NOMO-1 treated with DMSO at 0.1 percent for 48 hours (cell line): ENCODE measurements around the gene AVPI1.
"Not testable (repeated sequence)": the region's sequence is repeated elsewhere in the genome, so short reads cannot be mapped to it uniquely, and the experiment has no call there.

Experiments
- DNase-seq: peaks from one replicate; lab custom pipeline; 2025; ENCODE audit not compliant: unreplicated experiment; lab: John Stamatoyannopoulos, UW

Gene AVPI1

DNA sequence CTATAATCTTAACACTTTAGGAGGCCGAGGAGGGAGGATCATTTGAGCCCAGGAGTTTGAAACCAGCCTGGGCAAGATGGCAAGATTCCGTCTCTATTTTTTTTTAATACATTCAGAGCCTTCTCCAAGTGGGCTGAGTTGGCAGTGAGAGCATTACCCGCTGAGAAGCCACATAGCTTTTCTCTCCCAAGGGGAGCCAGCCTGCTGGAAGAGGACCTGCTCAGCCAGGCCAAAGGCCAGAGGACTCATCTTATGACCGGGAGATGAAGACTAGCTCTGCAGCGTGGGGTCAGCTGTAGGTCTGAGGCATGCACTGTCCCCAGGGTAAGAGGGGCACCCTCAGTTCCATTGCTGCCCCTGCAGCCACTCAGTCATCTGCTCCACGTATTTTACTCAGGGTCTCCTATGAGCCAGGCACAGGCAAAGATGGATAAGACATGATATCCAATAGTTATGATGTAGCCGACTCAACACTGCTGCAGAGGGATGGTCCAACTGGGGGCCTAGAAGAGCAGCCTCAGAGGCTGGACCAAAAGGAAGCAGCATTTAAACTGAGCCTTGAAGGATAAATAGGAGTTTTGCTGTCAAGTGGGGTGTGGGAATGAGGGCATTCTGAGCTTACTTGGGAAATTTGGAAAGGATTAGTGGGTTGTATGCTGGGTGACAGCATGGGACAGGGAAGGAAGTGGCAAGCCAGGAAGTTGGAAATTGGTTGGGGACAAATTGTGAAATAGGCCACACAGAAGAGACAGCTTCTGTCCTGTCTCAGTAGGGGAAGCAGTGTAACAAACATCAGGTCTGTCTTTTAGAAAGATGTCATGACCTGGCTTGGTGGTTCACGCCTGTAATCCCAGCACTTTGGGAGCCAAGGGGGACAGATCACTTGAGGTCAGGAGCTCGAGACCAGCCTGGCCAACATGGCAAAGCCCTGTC is 24.9 kb upstream of the AVPI1 start:
- no peak for DNase-seq

DNA sequence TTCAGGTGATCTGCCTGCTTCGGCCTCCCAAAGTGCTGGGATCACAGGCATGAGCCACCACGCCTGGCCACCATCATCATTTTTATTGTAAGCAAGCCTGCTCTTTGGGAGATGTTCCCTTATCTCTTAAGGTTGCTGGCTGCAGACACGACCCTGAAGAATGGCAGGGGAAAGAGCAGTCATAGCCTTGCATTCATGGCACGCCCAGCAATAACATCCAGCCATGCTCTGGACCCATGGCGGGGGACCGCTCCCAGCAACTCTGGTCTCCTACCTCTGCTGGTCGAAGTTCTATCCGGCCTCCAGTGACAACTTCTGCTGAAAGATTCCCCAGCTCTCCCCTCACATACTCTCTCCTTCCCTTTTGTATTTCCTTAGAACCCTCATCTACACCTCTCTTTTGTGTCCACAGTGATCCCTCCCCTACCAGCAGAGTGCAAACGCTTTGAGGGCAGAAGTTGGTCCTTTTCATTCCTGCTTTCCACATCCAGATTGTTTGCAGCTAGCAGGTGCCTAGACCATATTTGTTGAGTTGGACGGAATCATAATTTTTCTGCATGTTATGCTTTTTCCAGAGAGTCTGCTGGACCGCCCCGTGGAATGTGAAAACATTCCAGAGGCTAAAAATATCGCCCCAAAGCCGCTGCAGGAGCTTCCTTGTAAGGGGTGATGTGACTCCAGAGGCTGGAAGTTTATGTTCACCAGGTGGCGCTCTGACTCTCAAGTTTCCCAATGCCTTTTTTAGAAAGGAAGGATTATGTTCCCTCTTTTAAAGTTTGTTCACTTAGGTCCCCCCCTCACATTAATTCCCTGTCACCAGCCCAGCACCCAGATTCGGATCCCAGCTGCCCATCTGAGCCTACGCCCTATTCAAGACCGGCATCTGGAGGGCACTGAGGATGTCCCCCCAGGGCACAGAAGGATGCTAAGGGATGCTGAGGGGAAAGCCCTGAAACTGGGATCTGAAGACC is 22.2 kb upstream of the AVPI1 start:
- DNase-seq: peak; percentile 27

DNA sequence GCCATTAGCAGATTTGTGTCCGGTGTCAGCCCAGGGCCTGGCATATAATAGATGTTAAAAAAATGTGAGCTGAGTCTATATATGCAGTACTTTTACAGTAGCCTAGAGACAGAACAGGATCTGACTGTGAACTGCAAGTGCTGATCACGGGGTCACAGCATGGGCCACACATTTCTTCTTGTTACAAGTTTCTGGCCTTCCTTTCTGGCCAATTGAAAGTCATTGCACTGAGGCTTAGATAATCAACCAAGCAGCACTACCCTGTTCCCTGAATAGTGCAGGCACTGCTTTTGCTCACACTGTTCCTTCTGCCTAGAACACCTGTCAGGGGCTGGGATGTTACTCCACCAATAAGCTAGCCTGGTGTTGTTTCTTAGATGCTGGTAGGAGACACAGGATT is 21.1 kb upstream of the AVPI1 start:
- no peak for DNase-seq

DNA sequence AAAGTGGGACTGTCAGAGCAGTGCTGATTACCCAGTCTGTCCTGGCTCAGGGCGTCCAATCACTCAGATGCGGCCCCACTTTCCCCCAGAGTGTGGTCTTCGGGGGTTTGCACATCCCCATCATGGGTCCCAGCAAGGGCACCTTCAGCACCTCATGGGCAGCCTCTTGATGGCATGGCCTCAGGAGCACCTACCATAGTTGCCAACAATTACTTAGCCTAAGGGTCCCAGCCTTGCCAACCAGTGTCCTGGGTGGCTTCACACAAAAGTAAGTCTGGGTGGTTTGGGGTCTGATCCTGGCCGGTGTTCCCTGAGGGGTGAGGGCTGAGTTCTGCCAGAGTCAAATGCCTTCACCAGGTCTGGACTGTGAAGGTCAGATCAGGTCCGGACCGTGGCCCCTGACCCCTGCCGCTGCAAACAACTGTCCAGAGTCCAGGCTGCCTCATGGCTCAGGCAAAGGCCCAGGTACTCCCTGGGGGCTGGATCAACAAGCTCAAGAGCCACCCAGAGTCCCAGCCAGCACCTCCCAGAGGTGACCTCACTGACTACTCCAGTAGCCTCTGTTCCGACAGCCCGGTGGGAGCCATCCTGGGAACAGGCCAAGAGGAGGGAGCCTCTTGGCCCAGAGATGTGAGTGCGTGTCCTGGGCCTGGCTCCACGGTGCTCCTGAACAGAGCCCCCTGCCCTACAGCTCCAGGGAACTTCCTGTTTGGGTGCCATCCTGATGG is 20.3 kb upstream of the AVPI1 start:
- no peak for DNase-seq

DNA sequence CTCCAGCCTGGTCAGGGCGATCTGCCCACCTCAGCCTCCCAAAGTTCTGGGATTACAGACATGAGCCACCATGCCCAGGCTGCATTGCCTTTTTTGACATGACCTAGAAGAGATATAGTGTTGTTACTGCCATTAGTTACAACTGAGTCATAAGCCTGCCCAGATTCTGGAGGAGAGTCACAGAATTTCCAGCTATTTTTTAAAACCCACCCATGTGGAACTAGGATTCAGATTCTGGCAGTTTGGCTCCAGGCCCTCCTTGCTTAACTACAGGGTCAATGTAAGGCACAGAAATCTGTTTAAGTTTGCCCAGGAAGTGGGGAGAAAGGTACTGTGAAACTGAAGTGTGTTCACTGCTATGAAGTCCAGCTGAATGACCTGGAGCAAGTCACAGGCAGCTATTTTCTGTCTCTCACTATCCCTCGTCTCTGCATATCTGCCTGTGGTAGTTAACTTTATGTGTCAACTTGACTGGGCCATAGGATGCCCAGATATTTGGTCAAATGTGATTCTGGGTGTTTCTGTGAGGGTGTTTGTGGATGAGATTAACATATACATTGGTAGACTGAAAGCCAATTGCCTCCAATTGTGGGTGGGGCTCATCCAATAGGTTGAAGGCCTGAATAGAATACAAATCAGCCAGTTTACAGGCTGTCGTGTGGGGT is 18.1 kb upstream of the AVPI1 start:
- no peak for DNase-seq

DNA sequence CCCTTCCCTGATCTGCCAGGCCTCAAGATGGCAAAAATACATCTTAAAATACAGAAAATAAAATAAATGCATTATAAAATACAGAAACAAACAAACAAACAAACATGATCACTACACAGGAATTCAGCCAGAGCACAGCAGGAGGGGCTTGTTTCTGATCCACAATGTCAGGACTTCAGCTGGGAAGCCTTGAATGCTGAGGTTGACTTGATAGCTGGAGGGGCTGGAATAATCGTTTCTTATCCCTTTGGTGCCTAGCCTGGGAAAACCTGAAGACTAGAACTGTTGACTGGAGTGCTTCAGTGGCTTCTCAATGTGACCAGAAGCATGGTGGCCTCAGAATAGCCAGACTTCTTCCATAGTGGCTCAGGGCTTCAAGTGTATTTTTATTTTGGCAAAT is 17.3 kb upstream of the AVPI1 start:
- DNase-seq: no peak

DNA sequence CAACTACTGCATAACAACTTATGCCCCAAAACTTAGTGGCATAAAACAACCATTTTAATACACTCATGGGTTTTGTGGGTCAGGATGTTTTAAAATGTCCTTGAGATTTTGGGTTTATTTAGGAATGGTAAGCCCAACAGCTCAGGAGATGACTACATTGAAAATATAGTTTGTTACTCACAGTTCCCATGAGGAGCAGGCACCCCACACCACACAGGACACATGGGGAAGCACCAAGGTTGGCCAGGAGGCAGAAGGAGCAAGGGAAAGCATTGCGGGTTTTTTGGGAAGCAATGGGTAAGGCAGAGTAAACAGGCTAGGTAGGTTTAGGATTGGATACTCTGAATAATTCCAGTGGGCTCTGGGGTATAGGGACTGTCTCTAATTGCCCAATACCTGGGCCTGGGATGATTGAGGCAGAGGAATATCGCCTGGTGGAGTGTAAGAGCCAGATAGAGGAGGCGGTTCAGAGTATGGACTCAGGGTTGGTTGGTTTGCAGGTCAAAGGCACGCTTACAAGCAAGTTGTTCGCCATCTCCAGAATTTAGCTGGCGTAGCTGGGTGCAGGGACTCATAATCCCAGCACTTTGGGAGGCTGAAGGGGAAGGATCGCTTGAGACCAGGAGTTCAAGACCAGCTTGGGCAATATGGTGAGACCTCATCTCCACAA is 16.5 kb upstream of the AVPI1 start:
- DNase-seq: no peak

DNA sequence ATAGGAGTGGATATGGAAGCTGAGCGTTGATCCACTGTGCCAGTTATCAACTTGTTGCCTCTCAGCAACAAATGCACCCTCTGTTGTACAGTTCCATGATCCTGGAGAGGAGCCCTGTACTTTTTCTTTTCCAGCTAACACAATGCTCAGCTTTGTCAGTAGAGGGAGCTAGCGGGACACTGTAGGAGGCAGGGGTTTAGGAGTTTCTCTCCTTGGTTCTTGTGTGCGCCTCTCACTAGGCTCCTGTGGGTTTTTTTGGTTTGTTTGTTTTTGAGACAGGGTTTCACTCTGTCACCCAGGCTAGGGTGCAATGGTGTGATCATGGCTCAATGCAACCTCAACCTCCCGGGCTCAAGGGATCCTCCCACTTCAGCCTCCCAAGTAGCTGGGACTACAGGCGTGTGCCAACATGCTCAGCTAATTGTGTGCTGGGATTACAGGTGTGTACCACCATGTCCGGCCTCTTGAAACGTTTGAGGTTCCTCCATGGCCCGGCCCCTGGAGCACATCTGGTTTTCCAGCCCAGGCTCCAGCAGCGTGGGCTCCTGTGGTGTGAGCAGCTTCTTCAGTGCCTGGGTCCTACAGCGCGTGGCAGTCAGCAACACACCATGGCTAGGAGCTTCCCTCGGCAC is 14.5 kb upstream of the AVPI1 start:
- peak; percentile 78 for DNase-seq

DNA sequence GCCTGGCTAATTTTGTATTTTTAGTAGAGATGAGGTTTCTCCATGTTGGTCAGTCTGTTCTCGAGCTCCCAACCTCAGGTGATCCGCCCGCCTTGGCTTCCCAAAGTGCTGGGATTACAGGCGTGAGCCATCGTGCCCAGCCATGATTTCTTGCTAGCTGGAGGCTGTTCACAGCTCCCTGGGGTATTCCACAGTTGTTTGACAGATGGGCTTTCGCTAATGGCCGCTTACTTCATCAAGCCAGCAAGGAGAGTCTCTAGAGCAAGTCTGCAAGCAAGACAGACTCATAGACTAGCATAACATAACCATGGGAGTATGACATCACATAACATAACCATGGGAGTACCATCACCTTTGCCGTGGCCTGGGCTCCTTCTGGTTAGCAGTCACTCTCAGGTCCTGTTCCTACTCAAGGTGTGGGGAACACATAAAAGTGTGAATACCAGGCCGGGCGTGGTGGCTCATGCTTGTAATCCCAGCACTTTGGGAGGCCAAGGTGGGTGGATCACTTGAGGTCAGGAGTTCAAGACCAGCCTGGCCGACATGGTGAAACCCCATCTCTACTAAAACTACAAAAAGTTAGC is 11.1 kb upstream of the AVPI1 start:
- not testable (repeated sequence) for DNase-seq

DNA sequence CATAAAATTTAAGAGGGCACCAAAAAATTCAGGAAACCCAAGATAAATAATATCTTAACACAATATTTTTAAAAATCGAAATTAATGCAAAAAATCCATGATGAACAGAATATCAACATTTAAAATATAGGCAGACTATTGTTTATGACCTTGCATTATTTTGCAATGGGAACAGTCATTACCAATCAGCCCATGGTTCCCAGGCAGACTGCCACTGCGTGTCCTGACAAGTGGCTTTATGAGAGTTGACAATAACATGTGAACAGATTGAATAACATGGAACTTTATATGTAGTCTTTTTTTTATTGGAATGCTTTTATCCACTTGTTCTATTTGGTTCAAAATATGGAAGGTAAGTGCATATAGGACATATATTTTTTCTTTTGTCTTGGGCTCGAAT is 3.1 kb upstream of the AVPI1 start:
- no peak for DNase-seq

DNA sequence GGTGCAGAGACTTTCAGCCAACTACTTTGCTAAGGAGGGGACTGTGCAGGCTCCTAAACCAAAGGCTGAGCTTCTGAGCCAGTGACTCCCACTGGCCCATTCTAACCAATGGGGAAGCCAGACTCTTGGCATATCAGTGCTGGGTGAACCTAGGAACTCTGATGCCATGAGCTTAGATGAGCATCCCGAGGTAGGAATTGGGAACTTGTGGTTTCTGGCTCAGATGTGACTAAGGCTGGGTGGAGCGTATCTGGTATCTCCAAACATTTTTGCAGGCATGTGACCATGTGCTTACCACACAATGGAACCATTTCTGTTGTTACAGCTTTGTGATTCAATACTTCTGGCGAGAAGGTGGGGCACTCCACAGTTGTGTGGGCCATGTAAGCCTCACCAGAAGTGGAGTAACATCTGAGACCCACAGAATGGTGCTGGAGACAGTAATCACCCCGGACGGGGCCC is 2.5 kb upstream of the AVPI1 start:
- peak; percentile 4 for DNase-seq

DNA sequence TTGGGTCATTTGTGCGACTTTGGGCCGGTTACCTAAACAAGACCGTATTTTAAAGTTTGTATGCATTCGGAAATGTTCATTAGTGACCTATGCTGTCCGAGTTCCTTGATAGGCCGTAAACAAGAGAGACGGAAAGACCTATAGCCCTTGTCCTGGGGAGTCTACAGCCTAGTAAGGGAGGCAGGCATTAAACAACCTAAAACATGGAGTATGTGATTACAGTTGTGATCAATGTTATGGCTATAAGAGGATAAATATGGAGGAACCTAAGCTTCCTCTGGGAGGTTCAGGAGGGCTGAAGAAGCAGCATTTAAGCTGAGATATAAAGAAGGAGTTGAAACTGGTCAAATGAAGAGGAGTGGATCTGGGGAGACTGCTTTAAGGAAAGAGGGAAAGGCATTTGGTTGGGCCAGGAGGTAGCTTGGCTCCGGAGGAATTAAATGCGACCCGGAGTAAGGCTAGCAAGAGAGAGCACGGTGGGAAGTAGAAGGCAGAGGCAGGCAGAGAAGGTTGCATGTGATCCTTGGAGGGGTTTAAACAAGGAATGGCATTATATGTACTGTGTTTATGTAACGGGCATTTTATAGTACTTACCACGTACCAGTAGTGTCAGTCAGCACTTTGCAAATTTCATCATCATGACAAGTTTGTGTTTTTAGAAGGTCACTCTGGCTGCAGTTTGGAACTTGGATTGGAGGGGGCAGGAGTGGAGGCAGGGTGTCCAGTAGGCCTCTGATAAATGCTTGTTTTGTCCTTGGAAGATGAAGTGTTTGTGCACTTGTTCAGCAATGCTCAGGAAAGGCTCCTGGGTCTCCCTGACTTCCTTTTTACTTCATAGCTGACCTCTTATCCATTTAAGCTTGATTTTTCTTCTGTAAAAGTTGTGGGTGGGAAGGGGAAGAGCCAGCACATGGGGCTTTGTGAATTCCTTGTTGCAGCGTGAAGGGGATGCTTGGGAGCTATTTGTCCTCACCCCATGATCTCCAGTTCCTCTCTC is 1.0 kb upstream of the AVPI1 start:
- DNase-seq: peak; percentile 10

DNA sequence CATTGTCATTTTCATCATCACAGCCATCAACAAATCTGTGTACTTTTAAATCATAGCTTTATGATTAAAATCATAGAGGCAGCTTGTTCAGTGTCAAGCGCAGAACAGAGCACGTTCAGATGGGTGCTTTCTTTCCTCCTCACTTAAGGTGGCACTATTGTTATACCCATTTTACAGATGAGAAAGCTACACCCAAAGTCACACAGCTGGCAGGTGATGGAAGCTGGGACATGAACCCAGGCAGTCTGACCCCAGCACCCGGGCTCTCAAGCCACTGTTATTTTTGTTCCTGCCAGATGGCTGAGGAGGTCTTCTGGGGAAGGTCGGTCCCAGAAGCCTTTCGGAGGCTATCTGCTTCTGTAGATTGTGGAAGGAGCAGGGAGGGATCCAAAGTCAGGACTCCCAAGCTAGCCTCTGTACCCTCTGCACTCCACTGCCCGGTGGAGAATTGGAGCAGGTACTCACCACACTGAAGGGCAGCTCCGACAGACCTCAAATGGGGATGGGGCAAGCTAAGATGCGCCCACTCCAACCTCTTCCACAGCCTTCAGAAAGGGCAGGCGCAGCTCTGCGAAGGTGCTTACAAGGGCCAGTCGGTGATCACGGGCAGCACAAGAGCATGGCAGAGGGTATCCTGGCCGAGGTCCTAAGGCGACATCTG is 610 bp downstream of the AVPI1 start:
- DNase-seq: no peak

DNA sequence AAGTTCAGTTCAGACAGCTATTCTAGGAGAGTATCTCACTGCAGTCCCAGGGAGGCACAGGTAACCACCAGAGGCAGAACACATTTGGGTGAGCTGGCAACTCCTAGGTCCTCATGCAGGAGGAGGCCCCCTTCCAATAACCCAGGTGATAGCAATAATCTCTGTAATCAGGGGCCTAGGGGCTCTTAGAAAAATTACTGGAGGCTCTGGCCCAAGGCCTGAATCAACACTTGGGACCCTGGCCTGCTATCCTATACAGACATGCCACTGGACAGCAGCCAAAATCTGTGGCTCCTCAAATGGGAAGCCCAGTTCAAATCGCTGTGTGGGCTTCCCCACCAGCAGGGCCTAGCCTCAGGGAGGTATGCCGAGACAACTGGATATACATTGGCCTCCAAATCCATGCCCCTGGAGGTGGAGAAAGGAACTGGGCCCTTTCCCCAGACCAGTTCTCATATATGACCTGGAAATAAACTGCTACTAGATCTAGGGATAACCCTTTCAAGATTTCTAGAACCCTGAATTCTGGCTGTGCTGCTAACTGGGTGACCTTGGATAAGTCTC is 1.6 kb downstream of the AVPI1 start:
- DNase-seq: no peak

DNA sequence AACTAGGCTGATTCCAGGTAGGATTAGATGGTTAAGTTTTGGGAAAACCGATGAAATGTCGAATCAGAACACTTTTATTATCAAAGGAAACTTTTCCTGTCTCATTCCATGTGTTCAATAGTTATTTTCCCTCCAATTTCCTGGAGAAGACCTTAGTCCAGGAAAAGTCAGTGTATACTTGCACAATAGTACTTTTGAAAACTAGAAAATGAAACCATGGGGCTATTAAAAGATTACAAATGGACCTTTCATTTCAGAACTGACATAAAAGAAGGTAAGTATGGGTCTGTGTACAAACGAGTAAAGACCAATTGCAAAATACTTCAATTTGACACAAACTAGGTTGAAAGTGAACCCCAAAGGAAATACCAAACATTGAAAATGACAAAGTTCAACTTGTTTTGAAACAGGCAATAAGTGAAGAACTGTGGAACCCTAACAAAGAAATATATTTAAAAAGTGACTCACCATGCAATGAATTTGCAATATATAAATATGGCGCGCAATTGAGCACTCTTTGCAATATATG is 2.1 kb downstream of the AVPI1 start:
- no peak for DNase-seq

DNA sequence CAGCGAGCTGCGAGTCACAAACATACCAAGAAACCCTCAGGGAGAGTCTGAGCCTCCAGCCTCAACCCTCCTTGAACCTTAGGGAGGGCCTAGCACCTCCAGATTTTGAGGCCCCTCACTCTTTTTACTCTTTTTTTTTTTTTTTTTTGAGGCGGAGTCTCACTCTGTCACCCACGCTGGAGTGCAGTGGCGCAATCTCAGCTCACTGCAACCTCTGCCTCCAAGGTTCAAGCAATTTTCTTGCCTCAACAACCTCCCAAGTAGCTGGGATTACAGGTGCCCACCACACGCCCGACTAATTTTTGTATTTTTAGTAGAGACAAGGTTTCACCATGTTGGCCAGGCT is 2.7 kb downstream of the AVPI1 start:
- not testable (repeated sequence) for DNase-seq
